ENCODE measurements around the gene CCNYL1.

DNA sequence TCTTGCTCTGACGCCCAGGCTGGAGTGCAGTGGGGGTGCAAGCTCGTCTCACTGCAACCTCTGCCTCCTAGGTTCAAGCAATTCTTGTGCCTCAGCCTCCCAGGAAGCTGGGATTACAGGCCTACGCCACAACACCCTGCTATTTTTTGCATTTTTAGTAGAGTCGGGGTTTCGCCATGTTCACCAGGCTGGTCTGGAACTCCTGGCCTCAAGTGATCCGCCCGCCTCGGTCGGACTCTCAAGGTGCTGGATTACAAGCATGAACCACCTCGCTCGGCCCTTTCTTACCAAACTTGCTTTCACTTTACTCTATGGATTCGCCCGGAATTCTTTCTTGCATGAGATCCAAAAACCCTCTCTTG lies 61.4 kb downstream of the CCNYL1 start:
- no peak for TF ChIP-seq POLR2AphosphoS5 (IDR thresholded peaks at IDR 0.05)
- TF ChIP-seq, protein P1, sequence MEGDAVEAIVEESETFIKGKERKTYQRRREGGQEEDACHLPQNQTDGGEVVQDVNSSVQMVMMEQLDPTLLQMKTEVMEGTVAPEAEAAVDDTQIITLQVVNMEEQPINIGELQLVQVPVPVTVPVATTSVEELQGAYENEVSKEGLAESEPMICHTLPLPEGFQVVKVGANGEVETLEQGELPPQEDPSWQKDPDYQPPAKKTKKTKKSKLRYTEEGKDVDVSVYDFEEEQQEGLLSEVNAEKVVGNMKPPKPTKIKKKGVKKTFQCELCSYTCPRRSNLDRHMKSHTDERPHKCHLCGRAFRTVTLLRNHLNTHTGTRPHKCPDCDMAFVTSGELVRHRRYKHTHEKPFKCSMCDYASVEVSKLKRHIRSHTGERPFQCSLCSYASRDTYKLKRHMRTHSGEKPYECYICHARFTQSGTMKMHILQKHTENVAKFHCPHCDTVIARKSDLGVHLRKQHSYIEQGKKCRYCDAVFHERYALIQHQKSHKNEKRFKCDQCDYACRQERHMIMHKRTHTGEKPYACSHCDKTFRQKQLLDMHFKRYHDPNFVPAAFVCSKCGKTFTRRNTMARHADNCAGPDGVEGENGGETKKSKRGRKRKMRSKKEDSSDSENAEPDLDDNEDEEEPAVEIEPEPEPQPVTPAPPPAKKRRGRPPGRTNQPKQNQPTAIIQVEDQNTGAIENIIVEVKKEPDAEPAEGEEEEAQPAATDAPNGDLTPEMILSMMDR (IDR thresholded peaks at IDR 0.05; ENCODE audit: poor library complexity, severe bottlenecking): no peak
- TF ChIP-seq EP300 (conservative IDR thresholded peaks at IDR 0.05; ENCODE audit: poor library complexity, severe bottlenecking): no peak
- TF ChIP-seq EZH2 (IDR thresholded peaks at IDR 0.05; ENCODE audit: borderline replicate concordance, insufficient read depth, low read length, poor library complexity, severe bottlenecking): no peak
- no peak for TF ChIP-seq TAF1 (IDR thresholded peaks at IDR 0.05; ENCODE audit: low read depth)

All from neural cell (in vitro differentiated cells).